BLaER1 (cell line): ENCODE measurements around the gene USH2A.
A peak's percentile ranks its signal among the peaks of the same experiment; 100 is the strongest.

ENCODE experiments used
- H3K27ac ChIP-seq: shearing (Covaris generic); formaldehyde crosslinking; 2 replicates; pipeline ENCODE4 v1.8.1; 2022
- H3K27me3 ChIP-seq: shearing (Covaris generic); formaldehyde crosslinking; 2 replicates; pipeline ENCODE4 v1.8.1; 2022
- H3K36me3 ChIP-seq: shearing (Covaris generic); formaldehyde crosslinking; 2 replicates; pipeline ENCODE4 v1.8.1; 2022
- H3K4me1 ChIP-seq: shearing (Covaris generic); formaldehyde crosslinking; 2 replicates; pipeline ENCODE4 v1.8.1; 2022
- H3K4me2 ChIP-seq: shearing (Covaris generic); formaldehyde crosslinking; 2 replicates; pipeline ENCODE4 v1.8.1; 2022
- H3K4me3 ChIP-seq: shearing (Covaris generic); formaldehyde crosslinking; 2 replicates; pipeline ENCODE4 v1.8.1; 2022
- H3K9ac ChIP-seq: shearing (Covaris generic); formaldehyde crosslinking; 2 replicates; pipeline ENCODE4 v1.8.1; 2022
- H3K9me3 ChIP-seq: shearing (Covaris generic); formaldehyde crosslinking; 2 replicates; pipeline ENCODE4 v1.8.1; 2022
- H4K20me1 ChIP-seq: shearing (Covaris generic); formaldehyde crosslinking; 2 replicates; pipeline ENCODE4 v1.8.1; 2022
- Cebpa-rat ChIP-seq: shearing (Covaris generic); IDR thresholded peaks from 2 replicates; pipeline ENCODE4 v1.8.1; 2022

Gene USH2A

DNA sequence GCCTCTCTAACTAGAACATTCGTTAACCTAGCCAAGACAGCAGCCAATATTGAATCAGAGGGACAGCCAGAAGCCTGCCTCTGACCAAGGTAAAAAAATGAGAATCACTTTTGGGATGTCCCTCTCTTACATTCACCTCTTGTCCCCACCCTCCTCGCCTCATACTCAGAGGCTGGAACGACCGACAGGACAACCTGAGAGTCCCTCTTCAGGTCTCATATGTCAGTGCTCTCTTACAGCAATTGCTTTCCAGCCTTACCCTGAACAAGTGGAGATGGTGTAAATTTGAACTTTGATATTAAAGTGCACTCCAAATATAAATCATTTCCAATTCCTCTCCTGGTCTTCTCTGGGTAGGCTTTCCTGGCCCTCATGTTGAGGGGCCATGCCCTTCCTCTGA is 528.6 kb downstream of the USH2A start:
- Histone ChIP-seq H3K36me3 (no peaks in the 10 kb centered on the region), H3K4me2 (no peak overlapping the region), H3K9me3 (no peaks in the 10 kb centered on the region), H3K4me3 (no peak overlapping the region), H3K9ac (no peak overlapping the region), H3K27ac (no peak overlapping the region), H3K4me1 (peaks cover 33% of the 10 kb centered on the region), H4K20me1 (no peaks in the 10 kb centered on the region), H3K27me3 (no peaks in the 10 kb centered on the region)
- TF ChIP-seq Cebpa-rat = no peak

GRCh38 chr1:215891266-215892057 is 531.8 kb downstream of the USH2A start:
- Histone ChIP-seq H3K27me3 (no peaks in the 10 kb centered on the region), H3K9ac (no peak overlapping the region), H3K4me3 (no peak overlapping the region), H4K20me1 (no peaks in the 10 kb centered on the region), H3K4me1 (peaks cover 33% of the 10 kb centered on the region), H3K36me3 (no peaks in the 10 kb centered on the region), H3K4me2 (peak overlapping the region; percentile 63), H3K27ac (no peak overlapping the region), H3K9me3 (no peaks in the 10 kb centered on the region)
- TF ChIP-seq Cebpa-rat = no peak

- no peak for TF ChIP-seq Cebpa-rat
- Histone ChIP-seq H3K27ac (no peak overlapping the region), H3K9ac (no peak overlapping the region)
Measured at GRCh38 chr1:215890438-215890837, 532.8 kb downstream of the USH2A start.

GRCh38 chr1:215889871-215890270 is 533.4 kb downstream of the USH2A start:
- Histone ChIP-seq H3K27ac (no peak overlapping the region), H3K4me3 (no peak overlapping the region), H3K9ac (no peak overlapping the region), H3K4me2 (peak overlapping the region; percentile 63), H3K4me1 (peaks cover 27% of the 10 kb centered on the region), H3K36me3 (no peaks in the 10 kb centered on the region), H3K27me3 (no peaks in the 10 kb centered on the region), H3K9me3 (no peaks in the 10 kb centered on the region), H4K20me1 (no peaks in the 10 kb centered on the region)
- no peak for TF ChIP-seq Cebpa-rat

More at GRCh38 chr1:215890438-215890837, 532.8 kb downstream of the USH2A start:
- Histone ChIP-seq H4K20me1 (no peaks in the 10 kb centered on the region), H3K4me3 (no peak overlapping the region), H3K9me3 (no peaks in the 10 kb centered on the region), H3K27me3 (no peaks in the 10 kb centered on the region), H3K36me3 (no peaks in the 10 kb centered on the region), H3K4me1 (peaks cover 32% of the 10 kb centered on the region), H3K4me2 (peak overlapping the region; percentile 63)

DNA sequence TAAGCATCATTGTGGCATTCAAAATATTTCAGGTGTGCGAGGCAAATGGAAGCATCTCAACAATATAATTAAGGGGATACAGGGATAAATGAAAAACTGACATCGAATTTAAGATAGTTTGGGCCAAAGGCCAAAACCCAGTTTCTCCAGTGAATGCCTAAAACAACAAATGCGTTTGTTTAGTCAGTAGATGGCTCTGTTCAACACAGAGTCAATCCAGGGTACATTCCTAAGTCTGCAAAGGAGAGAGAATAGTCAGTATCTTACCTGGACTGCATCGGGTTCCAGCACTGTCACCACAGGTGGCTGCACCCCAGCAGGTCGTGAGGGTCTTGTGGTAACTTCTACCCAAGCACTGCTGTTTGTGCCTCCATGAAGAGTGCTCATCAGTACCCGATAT is 535.1 kb downstream of the USH2A start:
- no peak overlapping the region for H3K4me2 ChIP-seq
- H3K27ac ChIP-seq = no peak overlapping the region
- TF ChIP-seq Cebpa-rat = no peak
- no peak overlapping the region for H3K9ac ChIP-seq
- no peaks in the 10 kb centered on the region for H3K27me3 ChIP-seq
- peaks cover 20% of the 10 kb centered on the region for H3K4me1 ChIP-seq
- no peak overlapping the region for H3K4me3 ChIP-seq
- H4K20me1 ChIP-seq = no peaks in the 10 kb centered on the region
- no peaks in the 10 kb centered on the region for H3K36me3 ChIP-seq
- no peaks in the 10 kb centered on the region for H3K9me3 ChIP-seq

DNA sequence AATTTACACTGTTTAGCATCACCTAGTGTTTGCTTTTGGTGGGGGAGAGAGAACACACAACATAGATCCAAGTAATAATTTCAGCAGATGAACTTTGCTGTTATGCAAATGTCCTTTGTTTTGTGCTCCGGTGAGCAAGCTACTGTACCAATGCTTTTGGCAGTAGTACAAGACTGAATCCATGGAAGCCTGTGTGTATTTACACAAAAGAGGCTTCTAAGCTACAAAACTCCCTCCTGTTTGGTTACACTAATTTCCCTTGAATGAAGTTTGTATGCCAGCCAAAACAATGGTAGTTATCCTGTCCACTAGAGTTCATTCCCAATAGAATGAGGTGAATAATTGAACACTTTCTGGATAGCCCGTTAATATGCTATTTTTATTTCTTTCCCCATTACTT is 535.6 kb downstream of the USH2A start:
- no peaks in the 10 kb centered on the region for H3K27me3 ChIP-seq
- no peak overlapping the region for H3K27ac ChIP-seq
- H4K20me1 ChIP-seq = no peaks in the 10 kb centered on the region
- no peak overlapping the region for H3K9ac ChIP-seq
- H3K4me3 ChIP-seq = no peak overlapping the region
- TF ChIP-seq Cebpa-rat = no peak
- no peaks in the 10 kb centered on the region for H3K36me3 ChIP-seq
- H3K4me1 ChIP-seq = peaks cover 20% of the 10 kb centered on the region
- no peak overlapping the region for H3K4me2 ChIP-seq
- no peaks in the 10 kb centered on the region for H3K9me3 ChIP-seq

DNA sequence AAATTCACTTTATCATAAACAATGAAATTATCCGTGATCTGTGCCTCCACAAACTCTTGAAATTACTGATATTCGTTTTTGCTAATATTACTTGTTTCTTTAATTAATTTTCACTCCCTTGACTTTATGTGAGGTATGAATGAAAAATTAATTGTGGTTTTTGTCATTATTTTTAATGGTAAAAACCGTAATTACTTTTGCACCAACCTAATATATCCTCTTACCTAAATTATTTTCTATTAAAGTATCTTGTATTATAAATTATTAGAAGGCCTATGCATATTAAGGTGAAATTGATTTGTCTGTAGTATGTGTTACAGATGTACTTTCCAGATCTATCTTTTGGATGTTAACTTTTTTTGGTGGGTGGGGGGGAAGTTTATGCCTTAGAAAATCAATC is 540.2 kb downstream of the USH2A start:
- no peak for TF ChIP-seq Cebpa-rat
- Histone ChIP-seq H3K27ac (no peak overlapping the region), H3K9me3 (no peaks in the 10 kb centered on the region), H3K36me3 (no peaks in the 10 kb centered on the region), H3K4me2 (no peak overlapping the region), H3K9ac (no peak overlapping the region), H3K4me1 (no peaks in the 10 kb centered on the region), H3K4me3 (no peak overlapping the region), H3K27me3 (no peaks in the 10 kb centered on the region), H4K20me1 (no peaks in the 10 kb centered on the region)

GRCh38 chr1:215878843-215879242 is 544.4 kb downstream of the USH2A start:
- Histone ChIP-seq H3K4me3 (no peak overlapping the region), H3K27me3 (no peaks in the 10 kb centered on the region), H3K27ac (no peak overlapping the region), H3K4me1 (no peaks in the 10 kb centered on the region), H3K9me3 (no peaks in the 10 kb centered on the region), H3K9ac (no peak overlapping the region), H3K36me3 (no peaks in the 10 kb centered on the region), H4K20me1 (no peaks in the 10 kb centered on the region), H3K4me2 (no peak overlapping the region)
- no peak for TF ChIP-seq Cebpa-rat

DNA sequence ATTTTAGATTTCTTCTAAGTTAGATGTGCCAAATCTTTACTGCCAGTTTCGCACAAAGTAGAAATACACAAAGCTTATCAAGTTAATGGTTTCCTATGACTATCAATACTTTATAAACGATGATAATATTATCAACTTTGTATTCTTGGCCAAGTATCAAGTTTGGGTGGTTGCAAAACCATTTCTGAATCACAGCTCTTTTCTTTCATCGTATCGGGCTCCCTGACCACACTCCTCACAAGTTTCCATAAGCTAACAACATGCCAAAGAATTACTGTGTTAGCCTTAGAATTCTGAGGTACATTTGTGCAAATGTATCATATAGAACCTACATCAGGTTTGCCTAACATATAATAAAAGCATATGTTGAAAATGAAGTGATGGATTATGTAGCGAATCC is 545.1 kb downstream of the USH2A start:
- Histone ChIP-seq H3K36me3 (no peaks in the 10 kb centered on the region), H3K4me1 (no peaks in the 10 kb centered on the region), H3K4me2 (no peak overlapping the region), H3K27ac (no peak overlapping the region), H3K9ac (no peak overlapping the region), H3K27me3 (no peaks in the 10 kb centered on the region), H3K9me3 (no peaks in the 10 kb centered on the region), H4K20me1 (no peaks in the 10 kb centered on the region), H3K4me3 (no peak overlapping the region)
- TF ChIP-seq Cebpa-rat = no peak

DNA sequence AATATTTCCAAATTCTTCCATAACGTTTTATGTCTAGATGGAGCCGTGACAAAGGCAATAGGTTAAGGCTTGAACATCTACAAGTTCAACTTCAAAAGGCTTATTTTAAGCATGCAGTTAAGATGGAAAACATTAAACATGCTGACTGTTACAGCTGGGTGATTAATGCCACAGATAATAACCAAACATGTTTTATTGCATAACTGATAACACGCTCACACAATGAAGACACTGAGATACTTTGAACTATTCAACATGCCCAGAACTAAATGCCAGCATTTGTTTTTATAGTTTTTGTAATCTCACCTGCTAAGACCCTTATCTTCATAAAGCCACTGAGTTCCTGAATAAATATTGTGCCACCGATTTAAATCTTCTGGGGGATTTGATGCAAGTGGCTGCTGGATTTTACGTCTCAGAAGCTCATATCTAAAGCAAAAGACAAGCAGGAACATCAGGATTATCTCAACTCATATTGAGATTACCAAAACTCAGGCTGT is 545.7 kb downstream of the USH2A start:
- no peaks in the 10 kb centered on the region for H3K27me3 ChIP-seq
- no peaks in the 10 kb centered on the region for H3K4me1 ChIP-seq
- H3K36me3 ChIP-seq = no peaks in the 10 kb centered on the region
- H3K4me2 ChIP-seq = no peak overlapping the region
- TF ChIP-seq Cebpa-rat = no peak
- no peaks in the 10 kb centered on the region for H4K20me1 ChIP-seq
- H3K9me3 ChIP-seq = no peaks in the 10 kb centered on the region
- no peak overlapping the region for H3K4me3 ChIP-seq
- no peak overlapping the region for H3K9ac ChIP-seq
- no peak overlapping the region for H3K27ac ChIP-seq
